Osteoblast (primary cell): ENCODE results near the gene RUNDC1. TPM values are rescaled to one million over a fixed set of nuclear protein-coding genes. Genes with fewer than 3 reads are reported as not detected.
A peak's percentile ranks its signal among the peaks of the same experiment; 100 is the strongest.
"Not testable (repeated sequence)": the region's sequence is repeated elsewhere in the genome, so short reads cannot be mapped to it uniquely, and the experiment has no call there.

Experiments
- DNase-seq: peaks from one replicate; pipeline ENCODE4 v3.0.0; 2011; ENCODE audit warnings: low spot score, mixed read lengths; ENCODE audit not compliant: insufficient read length; ENCODE audit errors: missing footprints
- H2AFZ ChIP-seq: 2 replicates; pipeline ENCODE4 v1.6.0; 2011; ENCODE audit warnings: mild to moderate bottlenecking, low read length
- H3K27ac ChIP-seq: 2 replicates; pipeline ENCODE4 v1.5.1; 2011; ENCODE audit warnings: mild to moderate bottlenecking, low read depth, low read length, moderate library complexity
- H3K27me3 ChIP-seq: 2 replicates; pipeline ENCODE4 v1.6.0; 2012; ENCODE audit warnings: mild to moderate bottlenecking, control low read depth, inconsistent platforms, low read length, moderate library complexity; ENCODE audit not compliant: insufficient read depth
- H3K36me3 ChIP-seq: 2 replicates; pipeline ENCODE4 v1.5.1; 2011; ENCODE audit warnings: mild to moderate bottlenecking, low read length, control low read depth, moderate library complexity; ENCODE audit not compliant: insufficient read depth
- H3K4me1 ChIP-seq: 2 replicates; pipeline ENCODE4 v1.5.1; 2011; ENCODE audit warnings: mild to moderate bottlenecking, low read length, control low read depth, moderate library complexity; ENCODE audit not compliant: insufficient read depth
- H3K4me2 ChIP-seq: 2 replicates; pipeline ENCODE4 v1.6.0; 2011; ENCODE audit warnings: mild to moderate bottlenecking, low read length; ENCODE audit not compliant: insufficient read depth
- H3K4me3 ChIP-seq: fragments of 200-600 bp; sonication (generic); 3 replicates; pipeline ENCODE4 v1.5.1; 2012; ENCODE audit warnings: mild to moderate bottlenecking, low read length, inconsistent platforms; ENCODE audit not compliant: insufficient read depth
- H3K79me2 ChIP-seq: 2 replicates; pipeline ENCODE4 v1.6.0; 2012; ENCODE audit warnings: mild to moderate bottlenecking, low read length, control low read depth, inconsistent platforms; ENCODE audit not compliant: insufficient read depth
- H3K9me3 ChIP-seq: 2 replicates; pipeline ENCODE4 v1.5.1; 2011; ENCODE audit warnings: low read depth, low read length, control low read depth
- H4K20me1 ChIP-seq: 2 replicates; pipeline ENCODE4 v1.6.0; 2012; ENCODE audit warnings: mild to moderate bottlenecking, low read length, control low read depth; ENCODE audit not compliant: insufficient read depth
- total RNA-seq: library from RNA; depleted of rRNA; stranded (reverse); fragments of >200 nt; gene quantifications from 2 replicates; pipeline ENCODE4 v1.2.3, GENCODE V29; 2012
- TF ChIP-seq, protein P1 (sequence below): IDR thresholded peaks from 2 replicates; pipeline ENCODE4 v1.5.1; 2011; ENCODE audit warnings: mild to moderate bottlenecking, low read depth, low read length, moderate library complexity; ENCODE audit errors: extremely low read depth

Gene RUNDC1
- total RNA-seq, 1 donor: 10.1 TPM

- no peak overlapping the region for H2AFZ ChIP-seq
- H3K4me3 ChIP-seq: no peak overlapping the region
- H3K27me3 ChIP-seq: no peaks in the 10 kb centered on the region
- H3K9me3 ChIP-seq: no peaks in the 10 kb centered on the region
- H3K79me2 ChIP-seq: peaks cover 5% of the 10 kb centered on the region
- no peak overlapping the region for H3K4me2 ChIP-seq
- H4K20me1 ChIP-seq: no peaks in the 10 kb centered on the region
- TF ChIP-seq, protein P1, sequence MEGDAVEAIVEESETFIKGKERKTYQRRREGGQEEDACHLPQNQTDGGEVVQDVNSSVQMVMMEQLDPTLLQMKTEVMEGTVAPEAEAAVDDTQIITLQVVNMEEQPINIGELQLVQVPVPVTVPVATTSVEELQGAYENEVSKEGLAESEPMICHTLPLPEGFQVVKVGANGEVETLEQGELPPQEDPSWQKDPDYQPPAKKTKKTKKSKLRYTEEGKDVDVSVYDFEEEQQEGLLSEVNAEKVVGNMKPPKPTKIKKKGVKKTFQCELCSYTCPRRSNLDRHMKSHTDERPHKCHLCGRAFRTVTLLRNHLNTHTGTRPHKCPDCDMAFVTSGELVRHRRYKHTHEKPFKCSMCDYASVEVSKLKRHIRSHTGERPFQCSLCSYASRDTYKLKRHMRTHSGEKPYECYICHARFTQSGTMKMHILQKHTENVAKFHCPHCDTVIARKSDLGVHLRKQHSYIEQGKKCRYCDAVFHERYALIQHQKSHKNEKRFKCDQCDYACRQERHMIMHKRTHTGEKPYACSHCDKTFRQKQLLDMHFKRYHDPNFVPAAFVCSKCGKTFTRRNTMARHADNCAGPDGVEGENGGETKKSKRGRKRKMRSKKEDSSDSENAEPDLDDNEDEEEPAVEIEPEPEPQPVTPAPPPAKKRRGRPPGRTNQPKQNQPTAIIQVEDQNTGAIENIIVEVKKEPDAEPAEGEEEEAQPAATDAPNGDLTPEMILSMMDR: no peak
- H3K36me3 ChIP-seq: no peaks in the 10 kb centered on the region
- no peaks in the 10 kb centered on the region for H3K4me1 ChIP-seq
- DNase-seq: peak; percentile 17
- H3K27ac ChIP-seq: no peak overlapping the region
Measured at GRCh38 chr17:42969001-42969581, 11.3 kb upstream of the RUNDC1 start.

- no peaks in the 10 kb centered on the region for H3K9me3 ChIP-seq
- no peaks in the 10 kb centered on the region for H3K4me1 ChIP-seq
- no peaks in the 10 kb centered on the region for H3K79me2 ChIP-seq
- no peaks in the 10 kb centered on the region for H4K20me1 ChIP-seq
- H3K4me2 ChIP-seq: no peak overlapping the region
- H2AFZ ChIP-seq: no peak overlapping the region
- no peaks in the 10 kb centered on the region for H3K36me3 ChIP-seq
- no peak overlapping the region for H3K4me3 ChIP-seq
- no peak overlapping the region for H3K27ac ChIP-seq
- H3K27me3 ChIP-seq: no peaks in the 10 kb centered on the region
- TF ChIP-seq, protein P1: no peak
- DNase-seq: no peak
Measured at GRCh38 chr17:42971589-42971988, 8.8 kb upstream of the RUNDC1 start.

- not testable (repeated sequence) for H3K9me3 ChIP-seq, H3K27ac ChIP-seq, H3K4me1 ChIP-seq, H3K4me2 ChIP-seq, H2AFZ ChIP-seq, H4K20me1 ChIP-seq, H3K36me3 ChIP-seq, H3K79me2 ChIP-seq, DNase-seq, H3K27me3 ChIP-seq, H3K4me3 ChIP-seq
Measured at GRCh38 chr17:42973323-42973722, 7.0 kb upstream of the RUNDC1 start.

DNA sequence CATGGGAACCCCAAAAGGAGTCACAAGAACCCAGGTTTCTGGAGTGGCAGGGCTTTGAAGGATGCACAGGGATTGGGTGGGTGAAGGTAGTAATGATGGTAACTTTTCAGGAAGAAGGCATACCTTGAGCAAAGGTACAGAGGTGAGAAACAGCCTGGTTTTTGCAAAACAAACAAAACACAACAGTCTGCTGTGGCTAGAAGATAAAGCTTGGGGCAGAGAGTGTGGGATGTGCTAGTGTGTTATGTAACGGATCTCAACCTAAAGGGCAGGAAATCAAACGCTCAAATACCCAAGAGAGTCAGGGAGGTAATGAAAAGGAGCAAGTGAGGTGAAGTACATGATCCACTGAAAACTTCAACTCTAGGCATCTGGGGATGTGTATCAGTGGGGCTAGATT lies 5.1 kb upstream of the RUNDC1 start:
- H4K20me1 ChIP-seq: no peaks in the 10 kb centered on the region
- H3K9me3 ChIP-seq: no peaks in the 10 kb centered on the region
- peak; percentile 47 for DNase-seq
- peaks cover 7% of the 10 kb centered on the region for H3K4me1 ChIP-seq
- no peak overlapping the region for H3K4me2 ChIP-seq
- peaks cover 5% of the 10 kb centered on the region for H3K79me2 ChIP-seq
- H3K4me3 ChIP-seq: no peak overlapping the region
- TF ChIP-seq, protein P1: no peak
- no peak overlapping the region for H2AFZ ChIP-seq
- H3K36me3 ChIP-seq: no peaks in the 10 kb centered on the region
- no peaks in the 10 kb centered on the region for H3K27me3 ChIP-seq
- no peak overlapping the region for H3K27ac ChIP-seq

- H3K27me3 ChIP-seq, H3K36me3 ChIP-seq, H3K27ac ChIP-seq, H3K4me2 ChIP-seq, H3K9me3 ChIP-seq, H3K4me3 ChIP-seq, H3K4me1 ChIP-seq, H2AFZ ChIP-seq, DNase-seq, H4K20me1 ChIP-seq, H3K79me2 ChIP-seq: not testable (repeated sequence)
Measured at GRCh38 chr17:42975701-42976100, 4.7 kb upstream of the RUNDC1 start.
